Esophagus muscularis mucosa (tissue), 4 donors: Measurements from ENCODE around the gene ZNF584. TPM values are rescaled to one million over a fixed set of nuclear protein-coding genes. Genes with fewer than 3 reads are reported as not detected.
A peak's percentile ranks its signal among the peaks of the same experiment; 100 is the strongest.

Source experiments
- DNase-seq: peaks from one replicate; pipeline ENCODE4 v3.0.0-alpha.2; 2017; ENCODE audit errors: extremely low spot score
- H3K27ac ChIP-seq, 4 donors: fragments of 200-600 bp; sonication (generic); replicated peaks in 1 of 4; 1 replicate in 3 of 4; 2 replicates in 1 of 4; pipeline ENCODE4 v1.5.1; 2016 to 2019; ENCODE audit warnings: mild to moderate bottlenecking in 1 of 4
- H3K27me3 ChIP-seq, 4 donors: fragments of 200-600 bp; sonication (generic); one replicate each; pipeline versions ENCODE4 v1.5.1 to v1.6.0; 2016 to 2019
- H3K36me3 ChIP-seq, 4 donors: fragments of 200-600 bp; sonication (generic); one replicate each; pipeline ENCODE4 v1.5.1; 2016 to 2019
- H3K4me1 ChIP-seq, 4 donors: fragments of 200-600 bp; sonication (generic); one replicate each; pipeline ENCODE4 v1.5.1; 2016 to 2019
- H3K4me3 ChIP-seq, 4 donors: fragments of 200-600 bp; sonication (generic); 1 replicate in 2 of 4; 2 replicates in 2 of 4; pipeline ENCODE4 v1.5.1; 2016 to 2019; ENCODE audit warnings: mild to moderate bottlenecking in 4 of 4, moderate library complexity in 1 of 4
- H3K9me3 ChIP-seq, 4 donors: fragments of 200-600 bp; sonication (generic); 1 replicate in 3 of 4; 2 replicates in 1 of 4; pipeline ENCODE4 v1.5.1; 2016 to 2019
- CTCF ChIP-seq, 3 experiments: fragments of 200-600 bp in 2 of 3; fragments of 450-650 bp in 1 of 3; sonication (generic) in 2 of 3; IDR thresholded peaks; one replicate each; pipeline ENCODE4 v1.5.1; 2017 to 2019; ENCODE audit warnings: antibody characterized with exemption in 3 of 3, mild to moderate bottlenecking in 2 of 3, moderate library complexity in 1 of 3
- EP300 ChIP-seq: sonication (generic); formaldehyde crosslinking; IDR thresholded peaks from one replicate; pipeline ENCODE4 v1.6.1; 2017; ENCODE audit warnings: antibody characterized with exemption
- POLR2A ChIP-seq: fragments of 450-650 bp; IDR thresholded peaks from one replicate; pipeline ENCODE4 v1.6.1; 2017; ENCODE audit warnings: antibody characterized with exemption, moderate library complexity, mild to moderate bottlenecking, low read depth
- POLR2AphosphoS5 ChIP-seq, 2 donors: sonication (generic); formaldehyde crosslinking; IDR thresholded peaks; one replicate each; pipeline ENCODE4 v1.6.1; 2017; ENCODE audit warnings: antibody characterized with exemption in 2 of 2
- WGBS: methylation state at CpG from one replicate; pipeline ENCODE4 v1.1.5; 2018; 5-methylcytosine and 5-hydroxymethylcytosine counted together
- intact Hi-C: fragments of 100-400 bp; cut with DNase I; formaldehyde crosslinking; loops from one replicate; pipeline ENCODE4 v1.15.1; 2023
- total RNA-seq, 4 donors: library from RNA; depleted of rRNA; stranded (reverse); fragments of >200 nt; gene quantifications; one replicate each; pipeline versions ENCODE4 v1.1.0 to v1.2.1, GENCODE V29; 2016

ZNF584 gene
- total RNA-seq, 4 donors from 2014 or later = 11.6 to 24.2 (median 18.9) TPM

GRCh38 chr19:58406818-58407657 lies 1.4 kb upstream of the ZNF584 start:
- no peaks in the 10 kb centered on the region for H3K9me3 ChIP-seq
- peak overlapping the region; percentile 84 to 92 (median 88) for H3K4me3 ChIP-seq
- H3K27ac ChIP-seq = peak overlapping the region in 3 of 4 donors; percentile 84 to 92 (median 92)
- H3K27me3 ChIP-seq = no peaks in the 10 kb centered on the region
- H3K4me1 ChIP-seq = peaks cover 18 to 31% (median 28%) of the 10 kb centered on the region in 4 donors
- TF ChIP-seq CTCF (IDR thresholded peaks at IDR 0.05) (peak; percentile 11 to 29 (median 11)), POLR2A (no peak)
- no peak for DNase-seq
- intact Hi-C loops = no loop called here
- 75% methylated on average over 10 of the region's 10 CpGs for WGBS
- H3K36me3 ChIP-seq = no peaks in the 10 kb centered on the region

GRCh38 chr19:58407658-58408151 lies 744 bp upstream of the ZNF584 start:
- no peak for DNase-seq
- peak overlapping the region; percentile 84 to 92 (median 90) for H3K27ac ChIP-seq
- no peaks in the 10 kb centered on the region for H3K36me3 ChIP-seq
- H3K9me3 ChIP-seq = no peaks in the 10 kb centered on the region
- peaks cover 17 to 27% (median 26%) of the 10 kb centered on the region in 4 donors for H3K4me1 ChIP-seq
- intact Hi-C loops = no loop called here
- no peaks in the 10 kb centered on the region for H3K27me3 ChIP-seq
- H3K4me3 ChIP-seq = peak overlapping the region; percentile 84 to 92 (median 88)
- TF ChIP-seq POLR2AphosphoS5 (IDR thresholded peaks at IDR 0.05) (no peak), CTCF (IDR thresholded peaks at IDR 0.05) (no peak), EP300 (no peak), POLR2A (no peak)
- WGBS = 19% methylated on average over 13 of the region's 22 CpGs

GRCh38 chr19:58409010-58409790 lies 751 bp downstream of the ZNF584 start:
- WGBS = 4% methylated on average over 27 of the region's 34 CpGs
- H3K9me3 ChIP-seq = no peaks in the 10 kb centered on the region
- intact Hi-C loops = no loop called here

GRCh38 chr19:58416604-58417003 lies 8.2 kb downstream of the ZNF584 start:
- no peak for DNase-seq
- 96% methylated on average over 5 of the region's 5 CpGs for WGBS
- Histone ChIP-seq H3K27ac (no peak overlapping the region), H3K36me3 (peaks cover 25 to 77% (median 59%) of the 10 kb centered on the region in 4 donors), H3K27me3 (no peaks in the 10 kb centered on the region), H3K4me3 (no peak overlapping the region), H3K9me3 (peaks cover 0 to 11% (median 3%) of the 10 kb centered on the region in 4 donors), H3K4me1 (no peaks in the 10 kb centered on the region)
- intact Hi-C loops = no loop called here
- TF ChIP-seq EP300 (no peak), POLR2A (no peak), POLR2AphosphoS5 (IDR thresholded peaks at IDR 0.05) (no peak), CTCF (IDR thresholded peaks at IDR 0.05) (no peak)

More at GRCh38 chr19:58409010-58409790, 751 bp downstream of the ZNF584 start:
- Histone ChIP-seq H3K27me3 (no peaks in the 10 kb centered on the region), H3K4me1 (peaks cover 17 to 27% (median 26%) of the 10 kb centered on the region in 4 donors), H3K36me3 (peaks cover 0 to 6% (median 0%) of the 10 kb centered on the region in 4 donors), H3K27ac (peak overlapping the region; percentile 84 to 92 (median 90)), H3K4me3 (peak overlapping the region; percentile 84 to 92 (median 88))
- DNase-seq = no peak
- TF ChIP-seq POLR2AphosphoS5 (IDR thresholded peaks at IDR 0.05) = no peak
- TF ChIP-seq CTCF (IDR thresholded peaks at IDR 0.05) = no peak
- no peak for TF ChIP-seq EP300
- TF ChIP-seq POLR2A = no peak
